ENCODE results near the gene VPS18. TPM values are rescaled to one million over a fixed set of nuclear protein-coding genes. Genes with fewer than 3 reads are reported as not detected.

VPS18 gene
- total RNA-seq, 1 donor from 2014 or later, result 17.3 TPM

- DNase-seq (ENCODE audit: low spot score), result no peak
- ATAC-seq, result no peak
- intact Hi-C loops (cut with DNase I), result no loop called here
Observed at GRCh38 chr15:40892447-40893012, 1.7 kb upstream of the VPS18 start.

GRCh38 chr15:40893019-40893670 is 1.1 kb upstream of the VPS18 start:
- intact Hi-C loops (cut with DNase I), result no loop called here
- DNase-seq (ENCODE audit: low spot score) (no peak), ATAC-seq (no peak)

- ATAC-seq (peak; percentile 52), DNase-seq (ENCODE audit: low spot score) (no peak)
- intact Hi-C loops (cut with DNase I), result no loop called here
Observed at GRCh38 chr15:40894681-40895448, 615 bp downstream of the VPS18 start.

DNA sequence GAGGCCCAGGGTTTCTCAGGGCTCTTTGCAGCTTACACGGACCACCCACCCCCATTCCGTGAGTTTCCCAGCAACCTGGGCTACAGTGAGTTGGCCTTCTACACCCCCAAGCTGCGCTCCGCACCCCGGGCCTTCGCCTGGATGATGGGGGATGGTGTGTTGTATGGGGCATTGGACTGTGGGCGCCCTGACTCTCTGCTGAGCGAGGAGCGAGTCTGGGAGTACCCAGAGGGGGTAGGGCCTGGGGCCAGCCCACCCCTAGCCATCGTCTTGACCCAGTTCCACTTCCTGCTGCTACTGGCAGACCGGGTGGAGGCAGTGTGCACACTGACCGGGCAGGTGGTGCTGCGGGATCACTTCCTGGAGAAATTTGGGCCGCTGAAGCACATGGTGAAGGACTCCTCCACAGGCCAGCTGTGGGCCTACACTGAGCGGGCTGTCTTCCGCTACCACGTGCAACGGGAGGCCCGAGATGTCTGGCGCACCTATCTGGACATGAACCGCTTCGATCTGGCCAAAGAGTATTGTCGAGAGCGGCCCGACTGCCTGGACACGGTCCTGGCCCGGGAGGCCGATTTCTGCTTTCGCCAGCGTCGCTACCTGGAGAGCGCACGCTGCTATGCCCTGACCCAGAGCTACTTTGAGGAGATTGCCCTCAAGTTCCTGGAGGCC is 5.4 kb downstream of the VPS18 start:
- ATAC-seq (no peak), DNase-seq (ENCODE audit: low spot score) (no peak)
- intact Hi-C loops (cut with DNase I), result loop anchor here (5.0 to 10.0 kb wide), 2 partner anchors 123 to 285 kb away; no protein-coding TSS in a partner anchor

DNA sequence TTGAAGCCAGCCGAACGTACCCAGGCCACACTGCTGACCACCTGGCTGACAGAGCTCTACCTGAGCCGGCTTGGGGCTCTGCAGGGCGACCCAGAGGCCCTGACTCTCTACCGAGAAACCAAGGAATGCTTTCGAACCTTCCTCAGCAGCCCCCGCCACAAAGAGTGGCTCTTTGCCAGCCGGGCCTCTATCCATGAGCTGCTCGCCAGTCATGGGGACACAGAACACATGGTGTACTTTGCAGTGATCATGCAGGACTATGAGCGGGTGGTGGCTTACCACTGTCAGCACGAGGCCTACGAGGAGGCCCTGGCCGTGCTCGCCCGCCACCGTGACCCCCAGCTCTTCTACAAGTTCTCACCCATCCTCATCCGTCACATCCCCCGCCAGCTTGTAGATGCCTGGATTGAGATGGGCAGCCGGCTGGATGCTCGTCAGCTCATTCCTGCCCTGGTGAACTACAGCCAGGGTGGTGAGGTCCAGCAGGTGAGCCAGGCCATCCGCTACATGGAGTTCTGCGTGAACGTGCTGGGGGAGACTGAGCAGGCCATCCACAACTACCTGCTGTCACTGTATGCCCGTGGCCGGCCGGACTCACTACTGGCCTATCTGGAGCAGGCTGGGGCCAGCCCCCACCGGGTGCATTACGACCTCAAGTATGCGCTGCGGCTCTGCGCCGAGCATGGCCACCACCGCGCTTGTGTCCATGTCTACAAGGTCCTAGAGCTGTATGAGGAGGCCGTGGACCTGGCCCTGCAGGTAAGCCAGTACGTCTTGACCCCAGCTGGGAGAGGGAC is 6.2 kb downstream of the VPS18 start:
- DNase-seq (ENCODE audit: low spot score), result no peak
- intact Hi-C loops (cut with DNase I), result loop anchor here (5.0 to 10.0 kb wide), 2 partner anchors 122 to 284 kb away; no protein-coding TSS in a partner anchor
- ATAC-seq, result no peak

- no peak for ATAC-seq
- intact Hi-C loops (cut with DNase I), result loop anchor here (5.0 to 10.0 kb wide), 2 partner anchors 121 to 284 kb away; no protein-coding TSS in a partner anchor
- no peak for DNase-seq (ENCODE audit: low spot score)
Observed at GRCh38 chr15:40901053-40901443, 6.8 kb downstream of the VPS18 start.

GRCh38 chr15:40902605-40903561 is 8.6 kb downstream of the VPS18 start:
- intact Hi-C loops (cut with DNase I), result loop anchor here (5.0 to 10.0 kb wide), 2 partner anchors 119 to 282 kb away; no protein-coding TSS in a partner anchor
- no peak for ATAC-seq
- DNase-seq (ENCODE audit: low spot score), result no peak

DNA sequence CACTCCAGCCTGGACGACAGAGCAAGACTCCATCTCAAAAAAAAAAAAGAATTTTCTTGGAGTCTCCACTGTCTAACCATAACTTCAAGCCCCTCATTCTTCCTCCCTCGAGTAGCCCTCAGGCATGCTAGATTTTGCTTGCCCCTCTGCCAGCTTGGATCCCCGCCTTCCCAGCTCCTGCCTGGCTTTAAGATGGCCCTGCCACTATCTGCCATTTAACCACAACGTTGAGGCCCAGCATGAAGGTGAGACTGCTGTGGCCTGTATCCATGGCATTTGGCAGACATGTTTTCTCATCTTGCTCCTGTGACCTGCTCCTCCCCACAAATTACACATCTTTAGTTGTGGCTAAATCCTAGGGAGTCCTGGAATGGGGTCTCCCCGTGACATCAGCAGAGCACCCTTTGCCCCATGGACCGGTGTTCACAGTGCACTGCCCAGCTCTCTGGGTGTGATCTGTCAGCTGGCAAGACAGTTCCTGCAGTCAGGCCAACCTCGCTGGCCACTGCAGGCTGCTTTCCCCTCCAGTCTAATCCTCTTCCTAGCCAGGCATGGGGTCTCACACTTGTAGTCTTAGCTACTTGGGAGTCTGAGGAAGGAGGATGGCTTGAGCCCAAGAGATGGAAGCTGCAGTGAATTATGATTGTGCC is 10.4 kb downstream of the VPS18 start:
- ATAC-seq (no peak), DNase-seq (ENCODE audit: low spot score) (no peak)
- intact Hi-C loops (cut with DNase I), result loop anchor here (5.0 to 10.0 kb wide), 2 partner anchors 118 to 280 kb away; no protein-coding TSS in a partner anchor

- DNase-seq (ENCODE audit: low spot score) (peak; percentile 89), ATAC-seq (peak; percentile 86)
- intact Hi-C loops (cut with DNase I), result loop anchor here (10.0 kb wide), 1 partner anchor 278 kb away; no protein-coding TSS in a partner anchor
Observed at GRCh38 chr15:40906091-40906990, 12.1 kb downstream of the VPS18 start.

DNA sequence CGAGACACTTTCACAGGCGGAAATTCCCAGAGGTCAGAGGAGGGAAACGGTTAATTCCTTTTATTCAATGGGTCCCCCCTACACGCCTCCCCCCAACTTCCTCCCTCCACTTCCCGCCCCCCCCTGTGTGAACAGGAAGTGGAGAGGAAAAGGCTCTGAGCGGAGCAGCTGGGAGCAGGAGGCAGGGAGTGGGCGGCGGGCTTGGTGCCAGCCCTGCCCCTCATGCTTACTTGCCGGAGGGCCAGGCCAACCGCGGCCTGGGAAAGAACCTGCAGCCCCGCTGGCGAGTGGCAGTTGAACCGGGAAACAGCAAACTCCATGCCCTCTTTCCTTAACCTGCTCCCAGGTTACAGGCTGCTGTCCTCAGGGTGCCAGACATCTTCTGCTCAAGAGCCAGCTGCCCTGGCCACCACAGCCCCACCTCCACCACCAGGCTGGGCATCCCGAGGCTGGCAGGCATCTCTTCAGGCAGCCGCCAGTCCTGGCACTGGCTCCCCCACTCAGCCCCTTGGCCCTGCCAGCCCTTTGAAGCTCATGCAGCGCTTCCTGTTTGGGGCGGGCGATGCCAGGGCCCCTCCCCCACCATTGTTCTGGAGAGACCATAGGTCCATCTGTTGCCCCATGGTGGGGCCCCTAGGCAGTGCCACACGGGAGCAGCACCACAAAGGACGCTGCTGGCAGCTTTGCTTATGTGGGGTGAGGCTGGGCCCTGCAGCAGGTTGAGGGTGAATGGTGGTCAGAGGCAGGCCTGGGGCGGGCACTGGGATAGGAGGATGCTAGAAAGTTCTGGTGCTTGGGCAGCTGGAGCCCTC is 12.9 kb downstream of the VPS18 start:
- intact Hi-C loops (cut with DNase I), result loop anchor here (10.0 kb wide), 1 partner anchor 278 kb away; no protein-coding TSS in a partner anchor
- ATAC-seq (peak; percentile 40), DNase-seq (ENCODE audit: low spot score) (no peak)

DNA sequence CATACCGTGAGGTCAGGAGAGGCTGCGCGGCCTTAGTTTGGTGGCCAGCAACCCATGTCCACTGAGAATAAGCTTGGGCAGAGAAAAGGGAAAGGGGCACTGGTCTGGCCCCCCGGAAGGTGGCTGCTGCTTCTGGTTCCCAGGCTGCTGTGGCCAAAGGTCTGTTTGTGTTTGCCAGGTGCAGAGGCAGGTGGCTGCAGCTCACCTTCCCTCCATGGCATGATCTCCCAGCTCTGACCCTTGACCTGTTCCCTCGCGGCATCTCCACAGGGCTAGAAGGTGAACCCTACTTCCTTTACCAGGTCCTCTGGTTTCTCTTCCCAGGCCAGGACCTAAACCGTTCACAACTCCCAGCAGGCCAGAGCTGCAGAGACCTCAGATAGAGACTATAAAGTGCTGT is 13.8 kb downstream of the VPS18 start:
- DNase-seq (ENCODE audit: low spot score) (no peak), ATAC-seq (no peak)
- intact Hi-C loops (cut with DNase I), result loop anchor here (10.0 kb wide), 1 partner anchor 277 kb away; no protein-coding TSS in a partner anchor

GRCh38 chr15:40909662-40910630 is 15.7 kb downstream of the VPS18 start:
- DNase-seq (ENCODE audit: low spot score) (no peak), ATAC-seq (no peak)
- intact Hi-C loops (cut with DNase I), result loop anchor here (10.0 kb wide), 1 partner anchor 275 kb away; no protein-coding TSS in a partner anchor

- ATAC-seq (no peak), DNase-seq (ENCODE audit: low spot score) (no peak)
- intact Hi-C loops (cut with DNase I), result no loop called here
Observed at GRCh38 chr15:40911141-40911540, 16.9 kb downstream of the VPS18 start.

GRCh38 chr15:40911693-40912092 is 17.4 kb downstream of the VPS18 start:
- ATAC-seq, result no peak
- intact Hi-C loops (cut with DNase I), result no loop called here
- no peak for DNase-seq (ENCODE audit: low spot score)

Measured in sciatic nerve (tissue), 2 donors.